Measurements from ENCODE around the gene RAD18.

DNA sequence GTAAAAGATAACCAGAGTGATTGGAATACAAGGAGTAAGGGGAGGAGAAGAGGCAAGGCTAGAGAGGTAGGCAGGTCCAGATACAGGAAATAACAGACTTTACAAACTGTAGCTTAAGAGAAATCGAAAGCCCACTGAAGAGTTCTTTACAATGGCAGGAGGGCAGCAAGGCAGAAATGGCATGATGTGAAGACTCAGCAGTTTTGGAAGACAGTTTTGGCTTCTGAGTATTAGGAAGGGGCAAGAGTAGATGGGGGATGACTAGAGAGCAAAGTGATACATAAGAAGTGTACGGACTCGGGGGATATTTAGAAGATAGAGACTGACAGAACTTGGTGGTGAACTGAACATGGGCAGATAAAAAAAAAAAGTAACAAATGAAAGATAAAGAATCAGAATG, 54.1 kb downstream of the RAD18 start:
- no peak for TF ChIP-seq GATA2 (IDR thresholded peaks at IDR 0.05; ENCODE audit: low read depth, low read length)
- TF ChIP-seq GATA3 (IDR thresholded peaks at IDR 0.05; ENCODE audit: low read depth, low read length), result no peak

Data from SH-SY5Y (cell line).